Stimulated activated CD8-positive, alpha-beta memory T cell treated with anti-CD3 and anti-CD28 coated beads, Interleukin-12 subunit alpha, Interleukin-12 subunit beta, amount 100 ng/mL, for 24 hours (primary cell): Measurements from ENCODE around the gene CR1.
"Not testable (repeated sequence)": the region's sequence is repeated elsewhere in the genome, so short reads cannot be mapped to it uniquely, and the experiment has no call there.

Experiments used
- DNase-seq: peaks from one replicate; pipeline ENCODE4 v3.0.0-alpha.2; 2020; ENCODE audit errors: extremely low read depth

CR1 gene

DNA sequence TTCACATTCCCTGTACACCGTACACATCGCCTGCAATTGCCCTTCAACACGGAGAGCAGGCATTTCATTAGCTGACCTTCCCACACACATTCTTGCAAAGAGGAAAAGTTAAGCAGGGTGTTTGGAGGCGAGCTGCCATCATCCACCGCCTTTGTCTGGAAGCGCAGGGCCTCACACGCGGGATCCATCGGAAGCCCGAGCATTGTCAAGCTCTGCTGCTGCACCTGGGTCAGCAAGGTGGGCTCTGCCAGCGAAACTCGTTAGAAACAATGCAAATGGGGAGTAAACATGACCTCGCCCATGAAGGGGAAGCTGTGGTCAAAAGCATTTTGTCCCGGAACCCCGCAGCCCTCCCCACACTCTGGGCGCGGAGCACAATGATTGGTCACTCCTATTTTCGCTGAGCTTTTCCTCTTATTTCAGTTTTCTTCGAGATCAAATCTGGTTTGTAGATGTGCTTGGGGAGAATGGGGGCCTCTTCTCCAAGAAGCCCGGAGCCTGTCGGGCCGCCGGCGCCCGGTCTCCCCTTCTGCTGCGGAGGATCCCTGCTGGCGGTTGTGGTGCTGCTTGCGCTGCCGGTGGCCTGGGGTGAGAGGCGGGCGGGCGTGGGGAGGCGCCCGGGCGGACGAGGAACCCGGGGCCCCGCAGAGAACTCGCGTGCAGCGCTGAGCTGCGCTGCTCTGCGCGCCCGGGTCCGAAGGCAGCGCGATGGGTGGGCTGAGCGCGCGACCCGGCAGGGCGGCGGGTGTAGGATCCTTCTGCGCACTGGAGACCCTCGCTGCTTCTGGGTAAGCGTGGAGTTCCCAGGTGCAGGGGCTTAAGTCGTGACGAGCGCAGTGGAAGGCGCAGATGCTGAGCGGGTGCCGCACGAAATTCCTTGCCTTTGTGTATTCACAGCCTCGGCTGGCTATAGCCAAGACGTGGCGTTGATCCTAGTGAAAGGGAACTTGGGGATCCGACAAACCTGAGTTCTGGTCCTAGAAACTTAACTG lies at the start of gene CR1:
TSS of gene CR1 (plus strand) at position 357 of the 992 bp plus-strand sequence. CDS start at position 468, 111 bp downstream.
- no peak for DNase-seq

DNA sequence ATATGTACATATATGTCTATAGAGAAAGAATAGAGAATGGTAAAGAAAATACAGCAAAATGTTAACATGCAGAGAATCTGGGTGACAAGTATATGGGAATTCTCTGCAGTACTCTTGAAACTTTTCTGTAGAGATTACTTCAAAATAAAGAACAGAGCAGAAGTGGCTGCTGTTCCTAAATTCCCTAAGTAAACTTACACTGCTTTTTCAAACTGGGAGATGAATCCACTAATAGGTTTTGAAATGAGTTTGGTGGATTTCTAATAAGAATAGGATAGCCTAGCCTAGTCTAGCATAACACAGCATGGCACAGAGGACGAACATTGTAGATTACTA lies 42.3 kb upstream of the CR1 start:
- no peak for DNase-seq

DNA sequence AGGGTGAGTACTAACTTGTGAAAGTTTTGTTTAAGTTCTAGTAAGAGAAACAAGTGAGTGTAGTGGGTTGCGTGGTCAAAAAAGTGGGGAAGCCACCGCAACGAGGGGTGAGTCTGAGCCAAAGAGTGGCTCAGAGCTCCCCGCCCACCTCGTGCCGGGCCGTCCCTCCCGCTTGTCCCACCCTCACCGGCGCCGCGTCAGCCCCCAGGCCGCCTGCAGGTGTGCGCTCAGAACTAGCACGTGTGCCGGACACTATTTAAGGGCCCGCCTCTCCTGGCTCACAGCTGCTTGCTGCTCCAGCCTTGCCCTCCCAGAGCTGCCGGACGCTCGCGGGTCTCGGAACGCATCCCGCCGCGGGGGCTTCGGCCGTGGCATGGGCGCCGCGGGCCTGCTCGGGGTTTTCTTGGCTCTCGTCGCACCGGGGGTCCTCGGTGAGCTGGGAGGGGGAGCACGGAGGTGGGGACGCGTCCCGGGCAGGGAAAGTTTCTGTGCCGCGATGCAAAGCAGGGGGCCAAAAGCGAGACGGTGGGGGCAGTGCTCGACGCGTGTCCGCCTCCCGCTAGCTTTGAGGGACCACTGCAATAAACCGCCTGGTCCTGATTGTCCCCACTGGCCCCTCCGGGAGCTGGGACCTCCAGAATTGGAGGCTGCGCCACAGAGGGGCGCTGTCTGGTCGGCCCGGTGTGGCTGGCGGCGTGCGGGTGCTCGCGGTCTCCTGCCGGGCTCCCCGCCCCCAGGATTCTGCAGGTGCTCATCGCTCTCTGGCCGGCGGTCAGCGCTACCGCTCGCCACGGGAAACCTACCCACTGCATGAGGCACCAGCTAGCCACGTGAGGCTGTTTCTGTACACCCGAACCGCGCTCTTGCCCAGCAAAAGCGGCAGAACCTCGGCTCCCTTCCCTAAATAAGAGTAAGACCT lies 41.7 kb upstream of the CR1 start, which contains the start of gene CR2:
TSS of gene CR2 (plus strand) at position 283 of the 919 bp plus-strand sequence. CDS start at position 374, 91 bp downstream.
- peak; percentile 32 for DNase-seq

DNA sequence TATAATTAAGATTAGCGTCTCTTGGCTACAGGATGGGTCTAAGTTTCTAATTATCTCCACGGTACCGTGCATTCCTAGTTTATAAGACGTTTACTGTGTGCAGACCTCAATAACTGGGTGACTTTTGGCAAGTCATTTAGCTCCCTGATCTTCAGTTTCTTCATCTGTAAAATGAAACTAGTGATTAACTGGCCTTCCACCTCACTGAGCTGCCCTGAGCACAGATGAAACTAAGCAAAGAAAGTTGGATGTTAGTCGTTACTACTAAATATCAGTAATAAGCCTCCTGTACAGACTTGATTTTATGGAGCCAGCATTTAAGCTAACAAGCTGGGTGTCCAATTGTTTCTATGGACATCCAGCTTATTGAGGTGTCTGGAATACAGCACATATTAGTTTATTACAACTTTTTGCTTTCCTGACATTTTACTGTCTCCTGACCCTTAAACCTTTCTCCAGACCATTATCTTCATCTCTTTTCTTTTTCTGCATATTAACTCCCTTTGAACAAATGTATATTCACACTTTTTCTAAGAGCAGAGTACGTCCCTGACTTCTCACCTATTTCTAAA lies 40.7 kb upstream of the CR1 start:
- DNase-seq = no peak

DNA sequence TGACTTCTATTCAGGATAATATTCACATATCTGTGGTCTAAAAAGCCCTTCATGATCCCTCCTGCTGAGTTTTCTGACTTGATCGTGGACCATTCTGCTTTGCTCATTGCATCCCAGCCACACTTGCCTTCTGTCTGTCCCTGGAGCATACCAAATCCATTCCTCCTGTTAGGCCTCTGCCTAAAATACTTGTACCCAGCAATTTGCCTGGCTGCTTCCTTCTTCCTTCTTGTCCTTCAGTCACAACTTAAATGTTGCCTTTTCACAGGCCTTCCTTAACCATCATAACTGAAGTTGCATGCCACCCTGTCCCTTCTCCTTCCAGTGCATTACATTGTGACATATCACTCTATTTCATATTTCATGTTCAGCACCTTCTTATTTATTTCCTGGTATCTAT lies 37.5 kb upstream of the CR1 start:
- no peak for DNase-seq

DNA sequence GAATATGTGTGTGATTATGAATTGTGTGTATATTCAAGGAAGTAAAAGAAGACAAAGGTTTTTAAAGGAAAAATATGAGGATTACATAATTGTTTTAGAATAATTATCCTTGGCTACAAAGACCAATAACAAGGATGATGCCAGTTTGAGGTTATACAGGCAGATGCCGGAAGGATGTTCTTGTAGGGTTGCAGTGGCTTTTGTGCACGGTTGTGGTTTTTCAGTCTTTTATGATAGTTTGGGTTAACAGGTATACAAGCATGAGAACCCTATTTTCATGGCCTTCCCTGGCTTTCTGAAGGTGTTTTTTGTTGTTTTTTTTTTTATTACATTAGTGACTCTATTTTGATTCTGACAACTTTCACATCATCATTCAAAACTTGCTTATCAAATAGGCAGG lies 36.9 kb upstream of the CR1 start:
- no peak for DNase-seq

DNA sequence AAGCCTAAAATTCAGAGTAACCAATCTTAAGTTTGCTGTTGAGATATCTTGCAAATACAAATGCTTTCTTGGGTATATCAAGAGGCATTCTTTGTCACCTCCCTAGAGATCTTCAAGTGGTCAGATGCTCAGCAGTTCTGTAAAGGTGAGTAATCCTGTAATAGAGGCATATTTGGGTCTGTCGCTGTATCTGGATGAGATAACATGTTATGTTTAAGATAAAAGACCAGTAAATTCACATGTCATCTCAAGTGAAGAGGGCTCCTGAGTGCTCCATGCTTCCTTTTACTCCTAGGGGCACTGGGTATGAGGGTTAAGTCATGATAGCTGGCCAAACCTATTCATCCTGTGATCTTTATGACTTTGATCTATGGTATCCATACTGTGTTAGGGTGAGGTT lies 34.3 kb upstream of the CR1 start:
- DNase-seq = no peak

DNA sequence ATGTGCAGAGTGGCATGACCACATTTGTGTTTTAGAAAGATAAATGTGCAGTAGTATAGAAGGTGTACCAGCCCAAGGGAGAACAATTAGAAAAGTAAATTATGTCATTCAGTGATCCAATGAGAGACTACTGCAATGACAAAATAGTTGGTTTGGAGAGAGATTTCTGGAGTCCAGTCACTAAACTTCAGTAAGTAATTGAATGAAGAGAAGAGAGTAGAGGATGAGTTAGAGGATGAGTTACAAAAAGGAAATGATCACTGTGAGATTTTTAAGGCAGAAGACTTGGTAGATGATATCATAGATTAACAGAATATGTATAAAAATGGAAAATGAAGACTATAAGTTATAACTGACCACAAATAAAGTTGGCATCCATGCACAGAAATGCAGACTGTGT lies 33.4 kb upstream of the CR1 start:
- no peak for DNase-seq

DNA sequence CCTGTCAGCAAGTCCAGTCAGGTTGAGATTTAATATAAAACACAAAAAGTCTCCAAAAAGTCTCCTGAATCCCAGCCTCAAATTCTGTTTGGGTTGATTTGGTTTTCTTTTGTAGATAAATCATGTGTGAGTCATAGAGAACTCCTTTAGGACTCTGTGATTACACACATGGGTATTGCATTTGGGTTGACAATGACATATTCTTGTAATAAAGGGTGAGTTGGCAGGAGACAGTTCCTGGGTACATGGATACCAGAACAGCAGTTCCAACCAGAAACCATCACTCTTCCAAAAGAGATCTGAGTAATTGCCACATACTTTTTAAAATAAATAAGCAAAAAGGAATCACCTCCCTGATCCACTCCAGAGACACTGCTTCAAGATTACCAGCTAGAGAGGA lies 32.9 kb upstream of the CR1 start:
- no peak for DNase-seq

- DNase-seq = no peak
Measured at GRCh38 chr1:207463571-207463970, 32.4 kb upstream of the CR1 start.

- DNase-seq = no peak
Measured at GRCh38 chr1:207470927-207471326, 25.0 kb upstream of the CR1 start.

DNA sequence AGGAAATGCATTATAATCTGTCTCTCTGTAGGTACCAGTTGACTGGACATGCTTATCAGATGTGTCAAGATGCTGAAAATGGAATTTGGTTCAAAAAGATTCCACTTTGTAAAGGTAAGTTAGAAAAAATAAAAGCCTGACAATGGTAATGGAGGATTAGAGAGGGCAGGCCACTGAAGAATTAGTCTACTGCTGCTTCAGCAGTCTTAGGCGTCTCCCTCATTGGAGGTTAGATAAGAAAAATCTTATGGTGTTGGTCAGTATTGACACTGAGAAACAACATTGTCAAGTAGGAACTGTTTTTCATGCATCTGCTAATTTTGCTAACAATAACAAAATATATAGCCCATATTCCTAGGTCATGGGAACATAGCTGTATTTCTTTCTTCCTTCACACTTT lies 21.7 kb upstream of the CR1 start:
- DNase-seq = no peak

GRCh38 chr1:207486198-207486597 lies 9.8 kb upstream of the CR1 start:
- no peak for DNase-seq

GRCh38 chr1:207487636-207488035 lies 8.3 kb upstream of the CR1 start:
- no peak for DNase-seq

GRCh38 chr1:207493212-207493611 lies 2.7 kb upstream of the CR1 start:
- DNase-seq = no peak

DNA sequence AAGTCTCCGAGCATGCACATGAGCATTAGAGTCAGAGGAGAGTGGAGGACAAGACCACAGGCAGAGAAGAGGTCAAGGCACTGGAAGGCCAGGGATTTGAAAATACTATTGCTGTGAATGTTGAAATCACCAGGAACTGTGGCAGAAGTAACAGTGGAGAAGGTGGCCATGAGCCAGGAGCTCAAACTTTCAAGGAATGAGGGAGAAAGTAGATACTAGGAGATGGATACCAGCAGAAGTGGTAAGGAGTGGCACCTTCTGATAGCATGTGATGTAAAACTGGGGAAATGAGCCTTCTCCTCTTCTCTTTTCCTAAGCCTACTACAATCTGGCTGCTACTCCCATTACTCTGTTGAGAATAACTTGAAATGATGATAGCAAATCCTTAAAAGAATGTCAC lies 1.8 kb upstream of the CR1 start:
- no peak for DNase-seq

DNA sequence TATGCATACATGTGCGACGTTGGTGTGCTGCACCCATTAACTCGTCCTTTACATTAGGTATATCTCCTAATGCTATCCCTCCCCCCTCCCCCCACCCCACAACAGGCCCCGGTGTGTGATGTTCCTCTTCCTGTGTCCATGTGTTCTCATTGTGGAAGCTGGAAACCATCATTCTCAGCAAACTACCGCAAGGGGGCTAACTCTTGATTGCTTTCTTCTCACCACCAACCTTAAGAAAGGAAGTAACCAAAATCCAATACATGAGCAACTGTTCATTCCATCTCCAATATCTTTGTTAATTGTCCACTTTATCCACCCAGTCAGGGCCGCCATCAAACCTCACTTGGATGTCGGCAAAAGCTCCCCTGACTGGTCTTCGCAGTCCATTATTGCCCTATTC lies 676 bp upstream of the CR1 start:
- not testable (repeated sequence) for DNase-seq

DNA sequence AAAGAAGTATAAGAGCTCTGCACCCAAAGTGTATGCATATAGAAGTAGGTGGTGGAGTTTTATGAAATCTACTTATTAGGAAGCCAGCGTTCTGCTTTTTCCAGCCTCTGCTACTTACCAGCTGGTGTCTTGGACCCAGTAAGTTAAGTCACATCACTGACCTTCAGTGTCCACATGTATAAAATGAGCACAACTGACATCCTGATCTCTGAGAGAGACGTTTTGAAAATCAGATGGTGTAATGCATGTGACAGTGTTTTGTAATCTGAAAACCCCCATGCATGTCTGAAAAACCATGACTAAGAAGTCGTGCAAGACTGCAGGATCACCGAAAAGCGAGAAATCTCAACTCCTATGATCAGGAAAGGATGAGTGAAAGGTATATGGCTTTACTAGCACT lies 2.0 kb downstream of the CR1 start:
- DNase-seq = no peak

DNA sequence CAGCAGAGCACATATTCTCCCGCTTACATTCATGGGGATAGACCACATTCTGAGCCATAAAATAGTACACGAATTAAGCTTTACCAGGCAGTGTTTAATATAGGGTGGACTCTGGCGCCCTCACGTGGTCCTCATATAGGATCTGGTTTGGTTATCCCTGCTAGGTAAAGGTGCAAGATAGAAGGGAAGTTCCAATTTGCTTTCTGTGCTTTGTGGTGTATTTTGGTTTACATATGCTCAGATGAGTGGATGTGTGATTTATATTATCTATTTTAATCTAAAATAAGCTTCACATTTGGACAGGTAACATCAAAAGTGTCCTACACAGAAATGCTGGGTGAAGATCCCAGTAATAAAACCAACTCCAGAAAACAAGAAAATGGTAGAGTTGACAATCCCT lies 3.6 kb downstream of the CR1 start:
- peak; percentile 9 for DNase-seq

DNA sequence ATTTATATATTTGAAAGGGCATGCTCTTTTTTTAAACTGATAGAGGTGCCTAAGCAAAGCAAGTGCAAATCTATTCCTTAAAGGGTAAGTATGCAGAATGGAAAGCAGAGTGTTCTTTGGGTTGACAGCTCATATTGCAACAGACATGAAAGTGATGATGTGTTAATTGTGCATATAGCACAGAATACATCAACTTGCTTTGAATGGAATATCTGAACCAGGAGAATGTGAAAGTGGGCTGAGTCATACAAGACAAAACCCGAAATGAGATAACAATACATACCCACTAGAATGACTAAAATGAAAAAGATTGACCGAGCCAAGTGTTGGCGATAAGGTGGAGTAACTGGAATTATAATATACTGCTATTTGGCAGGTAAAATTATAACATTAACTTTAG lies 4.3 kb downstream of the CR1 start:
- DNase-seq = no peak

GRCh38 chr1:207501071-207501470 lies 5.1 kb downstream of the CR1 start:
- no peak for DNase-seq

GRCh38 chr1:207502726-207503125 lies 6.8 kb downstream of the CR1 start:
- DNase-seq = no peak
